ENCODE data around the gene HORMAD2.

GRCh38 chr22:30169002-30169401 lies 88.7 kb downstream of the HORMAD2 start:
- TF ChIP-seq, protein P1, sequence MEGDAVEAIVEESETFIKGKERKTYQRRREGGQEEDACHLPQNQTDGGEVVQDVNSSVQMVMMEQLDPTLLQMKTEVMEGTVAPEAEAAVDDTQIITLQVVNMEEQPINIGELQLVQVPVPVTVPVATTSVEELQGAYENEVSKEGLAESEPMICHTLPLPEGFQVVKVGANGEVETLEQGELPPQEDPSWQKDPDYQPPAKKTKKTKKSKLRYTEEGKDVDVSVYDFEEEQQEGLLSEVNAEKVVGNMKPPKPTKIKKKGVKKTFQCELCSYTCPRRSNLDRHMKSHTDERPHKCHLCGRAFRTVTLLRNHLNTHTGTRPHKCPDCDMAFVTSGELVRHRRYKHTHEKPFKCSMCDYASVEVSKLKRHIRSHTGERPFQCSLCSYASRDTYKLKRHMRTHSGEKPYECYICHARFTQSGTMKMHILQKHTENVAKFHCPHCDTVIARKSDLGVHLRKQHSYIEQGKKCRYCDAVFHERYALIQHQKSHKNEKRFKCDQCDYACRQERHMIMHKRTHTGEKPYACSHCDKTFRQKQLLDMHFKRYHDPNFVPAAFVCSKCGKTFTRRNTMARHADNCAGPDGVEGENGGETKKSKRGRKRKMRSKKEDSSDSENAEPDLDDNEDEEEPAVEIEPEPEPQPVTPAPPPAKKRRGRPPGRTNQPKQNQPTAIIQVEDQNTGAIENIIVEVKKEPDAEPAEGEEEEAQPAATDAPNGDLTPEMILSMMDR (conservative IDR thresholded peaks at IDR 0.05; ENCODE audit: low read length): no peak
- TF ChIP-seq EZH2phosphoT487 (IDR thresholded peaks at IDR 0.05; ENCODE audit: borderline replicate concordance): no peak
